Breast epithelium (tissue), 3 donors: Measurements from ENCODE around the gene ZFYVE21.

Experiments used
- CTCF ChIP-seq, 3 donors: fragments of 450-650 bp; IDR thresholded peaks; one replicate each; pipeline ENCODE4 v1.5.1; 2016 to 2017; ENCODE audit warnings: antibody characterized with exemption in 3 of 3, mild to moderate bottlenecking in 3 of 3, moderate library complexity in 3 of 3
- POLR2A ChIP-seq: fragments of 450-650 bp; IDR thresholded peaks from one replicate; pipeline ENCODE4 v1.6.1; 2016; ENCODE audit warnings: antibody characterized with exemption, mild to moderate bottlenecking, moderate library complexity
- POLR2AphosphoS5 ChIP-seq, 3 donors: sonication (generic); formaldehyde crosslinking; IDR thresholded peaks; one replicate each; pipeline ENCODE4 v1.6.1; 2017; ENCODE audit warnings: antibody characterized with exemption in 3 of 3

GRCh38 chr14:103744621-103745395 lies 29.2 kb downstream of the ZFYVE21 start:
- TF ChIP-seq POLR2A (no peak), CTCF (IDR thresholded peaks at IDR 0.05) (no peak), POLR2AphosphoS5 (IDR thresholded peaks at IDR 0.05) (no peak)
